ENCODE measurements around the gene MCF2L. TPM values are rescaled to one million over a fixed set of nuclear protein-coding genes. Genes with fewer than 3 reads are reported as not detected.

The MCF2L gene
- total RNA-seq, 2 experiments from 2014 or later: 13.0 to 13.5 TPM

GRCh38 chr13:113041896-113042295, 72.9 kb downstream of the MCF2L start:
- no peak overlapping the region for H3K27ac ChIP-seq (ENCODE audit: low read depth in 1 of 2, low read length in 2 of 2)
- no peaks in the 10 kb centered on the region for H3K9me3 ChIP-seq (ENCODE audit: control insufficient read depth in 1 of 2, insufficient read depth in 1 of 2, low read length in 2 of 2)
- Mint-ChIP-seq H3K9me3 (no peaks in the 10 kb centered on the region), H3K4me3 (no peak overlapping the region), H3K27me3 (no peaks in the 10 kb centered on the region), H3K4me1 (ENCODE audit: low read depth) (no peaks in the 10 kb centered on the region), H3K36me3 (ENCODE audit: low read depth) (peaks cover 17% of the 10 kb centered on the region), H3K27ac (no peak overlapping the region)
- ATAC-seq (ENCODE audit: poor library complexity) (no peak), DNase-seq (no peak)
- H3K4me3 ChIP-seq (ENCODE audit: low read length): no peak overlapping the region
- peaks cover 3% of the 10 kb centered on the region for H3K36me3 ChIP-seq (ENCODE audit: insufficient read depth, low read length)
- intact Hi-C loops (cut with DNase I, micrococcal nuclease): no loop called here
- TF ChIP-seq CTCF (IDR thresholded peaks at IDR 0.05): no peak
- ChIA-PET CTCF (no interaction called here), POLR2A (no interaction called here)
- H3K4me1 ChIP-seq (ENCODE audit: insufficient read depth, low read length): no peaks in the 10 kb centered on the region
- H3K27me3 ChIP-seq (ENCODE audit: control insufficient read depth in 1 of 2, insufficient read depth in 2 of 2, low read length in 2 of 2): no peaks in the 10 kb centered on the region

- no peaks in the 10 kb centered on the region for H3K9me3 ChIP-seq (ENCODE audit: control insufficient read depth in 1 of 2, insufficient read depth in 1 of 2, low read length in 2 of 2)
- CTCF ChIA-PET: no interaction called here
- H3K27ac ChIP-seq (ENCODE audit: low read depth in 1 of 2, low read length in 2 of 2): no peak overlapping the region
- no peak overlapping the region for H3K4me3 ChIP-seq (ENCODE audit: low read length)
- POLR2A ChIA-PET: no interaction called here
- intact Hi-C loops (cut with DNase I, micrococcal nuclease): no loop called here
- no peaks in the 10 kb centered on the region for H3K27me3 ChIP-seq (ENCODE audit: control insufficient read depth in 1 of 2, insufficient read depth in 2 of 2, low read length in 2 of 2)
- DNase-seq (no peak), ATAC-seq (ENCODE audit: poor library complexity) (no peak)
- no peak overlapping the region for H3K27ac Mint-ChIP-seq
- no peaks in the 10 kb centered on the region for H3K4me1 Mint-ChIP-seq (ENCODE audit: low read depth)
- no peak for TF ChIP-seq CTCF (IDR thresholded peaks at IDR 0.05)
- H3K4me3 Mint-ChIP-seq: no peak overlapping the region
- no peaks in the 10 kb centered on the region for H3K4me1 ChIP-seq (ENCODE audit: insufficient read depth, low read length)
- no peaks in the 10 kb centered on the region for H3K9me3 Mint-ChIP-seq
- H3K27me3 Mint-ChIP-seq: no peaks in the 10 kb centered on the region
- H3K36me3 Mint-ChIP-seq (ENCODE audit: low read depth): peaks cover 23% of the 10 kb centered on the region
- peaks cover 3% of the 10 kb centered on the region for H3K36me3 ChIP-seq (ENCODE audit: insufficient read depth, low read length)
These were observed 73.4 kb downstream of the MCF2L start for GRCh38 chr13:113042456-113042855.

- H3K36me3 Mint-ChIP-seq (ENCODE audit: low read depth): peaks cover 24% of the 10 kb centered on the region
- Histone ChIP-seq H3K4me1 (ENCODE audit: insufficient read depth, low read length) (no peaks in the 10 kb centered on the region), H3K36me3 (ENCODE audit: insufficient read depth, low read length) (peaks cover 3% of the 10 kb centered on the region), H3K27me3 (ENCODE audit: control insufficient read depth in 1 of 2, insufficient read depth in 2 of 2, low read length in 2 of 2) (no peaks in the 10 kb centered on the region), H3K27ac (ENCODE audit: low read depth in 1 of 2, low read length in 2 of 2) (no peak overlapping the region), H3K4me3 (ENCODE audit: low read length) (no peak overlapping the region), H3K9me3 (ENCODE audit: control insufficient read depth in 1 of 2, insufficient read depth in 1 of 2, low read length in 2 of 2) (no peaks in the 10 kb centered on the region)
- no peak overlapping the region for H3K27ac Mint-ChIP-seq
- no peaks in the 10 kb centered on the region for H3K4me1 Mint-ChIP-seq (ENCODE audit: low read depth)
- POLR2A ChIA-PET: no interaction called here
- H3K27me3 Mint-ChIP-seq: no peaks in the 10 kb centered on the region
- no peak for TF ChIP-seq CTCF (IDR thresholded peaks at IDR 0.05)
- ATAC-seq (ENCODE audit: poor library complexity): no peak
- no peaks in the 10 kb centered on the region for H3K9me3 Mint-ChIP-seq
- intact Hi-C loops (cut with DNase I, micrococcal nuclease): no loop called here
- CTCF ChIA-PET: no interaction called here
- H3K4me3 Mint-ChIP-seq: no peak overlapping the region
- no peak for DNase-seq
These were observed 74.1 kb downstream of the MCF2L start for GRCh38 chr13:113043001-113043630.

Data from CD4-positive, alpha-beta T cell (primary cell).